Ishikawa (cell line): ENCODE data around the gene MAP2K4.

Experiments
- TAF1 ChIP-seq: IDR thresholded peaks from 2 replicates; pipeline ENCODE4 v1.6.1; 2012; ENCODE audit warnings: low read depth, mild to moderate bottlenecking
- TEAD4 ChIP-seq: IDR thresholded peaks from 2 replicates; pipeline ENCODE4 v1.6.1; 2012

- no peak for TF ChIP-seq TAF1
- TF ChIP-seq TEAD4, result no peak
Observed at GRCh38 chr17:12070561-12070960, 49.9 kb downstream of the MAP2K4 start.
